K562 (cell line): Measurements from ENCODE around the gene ACSS1.

Source experiments
- SAFB ChIP-seq: fragments of 200-400 bp; formaldehyde crosslinking; IDR thresholded peaks from 2 replicates; pipeline ENCODE4 v1.6.1; 2017; ENCODE audit warnings: low read depth, low read length, borderline replicate concordance
- TF ChIP-seq, protein P1 (sequence below), 2 experiments: fragments of 450-650 bp in 1 of 2; sonication (generic) in 1 of 2; formaldehyde crosslinking in 1 of 2; IDR thresholded peaks; 2 replicates each; pipeline versions ENCODE4 v1.7.1 to v1.9.0; 2016 to 2022; ENCODE audit warnings: inconsistent platforms in 1 of 2, mild to moderate bottlenecking in 1 of 2, missing genetic modification reagents in 1 of 2
- TF ChIP-seq, protein P2 (sequence below): fragments of 250-450 bp; sonication (Bioruptor Pico); IDR thresholded peaks from 2 replicates; pipeline ENCODE4 v1.8.0; 2022; ENCODE audit warnings: moderate library complexity, mild to moderate bottlenecking, inconsistent platforms
- TF ChIP-seq, protein P3 (sequence below), 3 experiments: IDR thresholded peaks in 2 of 3; conservative IDR thresholded peaks in 1 of 3; 2 replicates each; pipeline ENCODE4 v1.5.1; 2011 to 2012; ENCODE audit warnings: low read length in 3 of 3, mild to moderate bottlenecking in 3 of 3, control low read depth in 2 of 3, improper control_type of control experiment in 1 of 3, inconsistent platforms in 1 of 3, low read depth in 1 of 3, mixed read lengths in 1 of 3, moderate library complexity in 1 of 3; ENCODE audit not compliant: insufficient read depth in 2 of 3

DNA sequence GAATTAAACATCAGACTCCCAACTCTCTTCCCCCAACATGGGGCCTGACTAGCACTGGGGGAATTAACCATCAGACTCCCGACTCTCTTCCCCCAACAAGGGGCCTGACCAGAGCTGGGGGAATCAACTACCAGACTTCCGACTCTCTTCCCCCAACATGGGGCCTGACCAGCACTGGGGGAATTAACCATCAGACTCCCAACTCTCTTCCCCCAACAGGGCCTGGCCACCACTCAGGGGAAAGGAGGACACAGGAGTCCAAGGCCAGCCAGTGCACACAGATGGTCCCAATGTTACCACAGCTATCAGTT is 95.8 kb downstream of the ACSS1 start:
- TF ChIP-seq, protein P1, sequence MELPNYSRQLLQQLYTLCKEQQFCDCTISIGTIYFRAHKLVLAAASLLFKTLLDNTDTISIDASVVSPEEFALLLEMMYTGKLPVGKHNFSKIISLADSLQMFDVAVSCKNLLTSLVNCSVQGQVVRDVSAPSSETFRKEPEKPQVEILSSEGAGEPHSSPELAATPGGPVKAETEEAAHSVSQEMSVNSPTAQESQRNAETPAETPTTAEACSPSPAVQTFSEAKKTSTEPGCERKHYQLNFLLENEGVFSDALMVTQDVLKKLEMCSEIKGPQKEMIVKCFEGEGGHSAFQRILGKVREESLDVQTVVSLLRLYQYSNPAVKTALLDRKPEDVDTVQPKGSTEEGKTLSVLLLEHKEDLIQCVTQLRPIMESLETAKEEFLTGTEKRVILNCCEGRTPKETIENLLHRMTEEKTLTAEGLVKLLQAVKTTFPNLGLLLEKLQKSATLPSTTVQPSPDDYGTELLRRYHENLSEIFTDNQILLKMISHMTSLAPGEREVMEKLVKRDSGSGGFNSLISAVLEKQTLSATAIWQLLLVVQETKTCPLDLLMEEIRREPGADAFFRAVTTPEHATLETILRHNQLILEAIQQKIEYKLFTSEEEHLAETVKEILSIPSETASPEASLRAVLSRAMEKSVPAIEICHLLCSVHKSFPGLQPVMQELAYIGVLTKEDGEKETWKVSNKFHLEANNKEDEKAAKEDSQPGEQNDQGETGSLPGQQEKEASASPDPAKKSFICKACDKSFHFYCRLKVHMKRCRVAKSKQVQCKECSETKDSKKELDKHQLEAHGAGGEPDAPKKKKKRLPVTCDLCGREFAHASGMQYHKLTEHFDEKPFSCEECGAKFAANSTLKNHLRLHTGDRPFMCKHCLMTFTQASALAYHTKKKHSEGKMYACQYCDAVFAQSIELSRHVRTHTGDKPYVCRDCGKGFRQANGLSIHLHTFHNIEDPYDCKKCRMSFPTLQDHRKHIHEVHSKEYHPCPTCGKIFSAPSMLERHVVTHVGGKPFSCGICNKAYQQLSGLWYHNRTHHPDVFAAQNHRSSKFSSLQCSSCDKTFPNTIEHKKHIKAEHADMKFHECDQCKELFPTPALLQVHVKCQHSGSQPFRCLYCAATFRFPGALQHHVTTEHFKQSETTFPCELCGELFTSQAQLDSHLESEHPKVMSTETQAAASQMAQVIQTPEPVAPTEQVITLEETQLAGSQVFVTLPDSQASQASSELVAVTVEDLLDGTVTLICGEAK (IDR thresholded peaks at IDR 0.05) = no peak
- TF ChIP-seq, protein P1 (CRISPR knock-in tag; IDR thresholded peaks at IDR 0.05) = no peak
- no peak for TF ChIP-seq SAFB
- TF ChIP-seq, protein P2, sequence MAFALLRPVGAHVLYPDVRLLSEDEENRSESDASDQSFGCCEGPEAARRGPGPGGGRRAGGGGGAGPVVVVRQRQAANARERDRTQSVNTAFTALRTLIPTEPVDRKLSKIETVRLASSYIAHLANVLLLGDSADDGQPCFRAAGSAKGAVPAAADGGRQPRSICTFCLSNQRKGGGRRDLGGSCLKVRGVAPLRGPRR = no peak
- TF ChIP-seq, protein P3, sequence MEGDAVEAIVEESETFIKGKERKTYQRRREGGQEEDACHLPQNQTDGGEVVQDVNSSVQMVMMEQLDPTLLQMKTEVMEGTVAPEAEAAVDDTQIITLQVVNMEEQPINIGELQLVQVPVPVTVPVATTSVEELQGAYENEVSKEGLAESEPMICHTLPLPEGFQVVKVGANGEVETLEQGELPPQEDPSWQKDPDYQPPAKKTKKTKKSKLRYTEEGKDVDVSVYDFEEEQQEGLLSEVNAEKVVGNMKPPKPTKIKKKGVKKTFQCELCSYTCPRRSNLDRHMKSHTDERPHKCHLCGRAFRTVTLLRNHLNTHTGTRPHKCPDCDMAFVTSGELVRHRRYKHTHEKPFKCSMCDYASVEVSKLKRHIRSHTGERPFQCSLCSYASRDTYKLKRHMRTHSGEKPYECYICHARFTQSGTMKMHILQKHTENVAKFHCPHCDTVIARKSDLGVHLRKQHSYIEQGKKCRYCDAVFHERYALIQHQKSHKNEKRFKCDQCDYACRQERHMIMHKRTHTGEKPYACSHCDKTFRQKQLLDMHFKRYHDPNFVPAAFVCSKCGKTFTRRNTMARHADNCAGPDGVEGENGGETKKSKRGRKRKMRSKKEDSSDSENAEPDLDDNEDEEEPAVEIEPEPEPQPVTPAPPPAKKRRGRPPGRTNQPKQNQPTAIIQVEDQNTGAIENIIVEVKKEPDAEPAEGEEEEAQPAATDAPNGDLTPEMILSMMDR (IDR thresholded peaks at IDR 0.05 in 2 of 3, conservative IDR thresholded peaks at IDR 0.05 in 1 of 3; ENCODE audit: insufficient read depth in 2 of 3, low read depth in 1 of 3, low read length in 3 of 3) = no peak
